Activated CD8-positive, alpha-beta memory T cell treated with anti-CD3 and anti-CD28 coated beads, Interleukin-2, amount 50 U/mL, for 1 hour (primary cell): ENCODE data around the gene BCAS1.

Experiments
- DNase-seq: peaks from one replicate; pipeline ENCODE4 v3.0.0-alpha.2; 2020; ENCODE audit errors: extremely low read depth

The BCAS1 gene

DNA sequence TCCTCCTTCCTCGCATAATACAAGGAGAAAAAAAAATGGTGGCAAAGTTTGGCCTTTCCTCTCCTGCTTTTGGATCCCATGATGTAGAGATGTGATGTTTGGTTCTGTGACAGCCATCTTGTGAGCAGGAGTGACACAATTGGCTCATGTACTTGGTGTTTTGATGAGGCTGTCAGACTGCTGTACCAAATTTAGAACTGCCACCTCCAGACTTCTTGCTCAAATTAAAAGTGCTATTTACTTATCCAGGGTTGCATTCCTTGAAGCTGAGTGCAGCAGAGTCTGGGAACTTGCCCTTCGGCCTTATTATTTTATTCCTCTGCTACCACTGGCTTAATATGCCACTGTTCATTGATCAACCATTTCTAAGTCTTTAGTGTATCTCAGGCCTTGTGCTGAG lies 21.9 kb downstream of the BCAS1 start:
- DNase-seq, result no peak

DNA sequence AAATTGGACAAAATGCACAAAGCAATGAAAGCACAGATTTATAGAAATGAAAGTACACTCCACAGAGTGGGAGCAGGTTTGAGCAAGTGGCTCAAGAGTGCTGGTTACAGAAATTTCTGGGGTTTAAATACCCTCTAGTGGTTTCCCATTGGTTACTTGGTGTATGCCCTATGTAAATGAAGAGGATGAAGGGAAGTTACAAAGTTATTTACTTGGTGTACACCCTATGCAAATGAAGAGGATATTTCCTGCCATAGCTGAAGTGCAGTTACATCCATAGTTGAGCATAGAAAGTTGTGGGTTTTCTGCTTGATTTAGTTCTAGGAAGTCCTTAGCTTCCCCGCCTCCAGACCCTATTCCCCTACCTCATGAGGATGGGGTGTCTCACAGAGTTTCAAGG lies 22.7 kb downstream of the BCAS1 start:
- no peak for DNase-seq

DNA sequence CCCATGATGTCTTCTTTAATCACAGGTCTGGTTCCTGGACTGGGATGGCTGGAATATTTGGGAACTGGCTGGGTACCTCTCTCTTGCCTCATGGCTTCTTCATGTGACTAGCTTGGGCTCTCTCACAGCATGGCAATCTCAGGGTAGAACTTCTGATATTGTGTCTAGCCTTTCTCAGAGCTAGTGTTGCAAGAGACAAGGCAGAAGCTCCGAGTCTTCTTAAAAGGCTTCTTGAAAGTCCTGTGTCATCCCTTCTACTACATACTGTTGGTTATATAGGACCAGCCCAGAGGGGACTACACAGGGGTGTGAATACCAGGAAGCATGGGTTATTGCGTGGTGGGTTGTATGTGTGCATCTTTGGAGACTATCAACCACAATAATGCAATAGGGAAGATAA lies 23.3 kb downstream of the BCAS1 start:
- DNase-seq, result no peak

DNA sequence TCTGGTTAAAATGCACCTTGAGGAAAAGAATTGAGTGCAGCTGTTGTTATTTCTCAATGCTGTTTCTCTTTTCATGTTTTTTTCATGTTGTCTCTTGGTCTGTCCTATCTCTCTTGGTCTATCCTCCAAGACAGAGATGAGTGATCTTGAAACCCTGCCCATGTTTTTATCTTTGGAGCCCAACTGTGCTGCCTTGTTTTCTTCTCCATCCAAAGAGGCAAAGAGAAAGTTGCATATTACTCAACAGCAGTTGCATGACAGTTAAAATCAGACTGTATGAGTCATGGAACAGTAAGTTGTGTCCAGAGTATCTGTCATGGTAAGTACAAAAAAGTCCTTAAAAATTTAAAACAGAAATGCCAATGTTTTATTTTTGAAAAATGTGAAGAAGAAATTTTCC lies 26.2 kb downstream of the BCAS1 start:
- no peak for DNase-seq

DNA sequence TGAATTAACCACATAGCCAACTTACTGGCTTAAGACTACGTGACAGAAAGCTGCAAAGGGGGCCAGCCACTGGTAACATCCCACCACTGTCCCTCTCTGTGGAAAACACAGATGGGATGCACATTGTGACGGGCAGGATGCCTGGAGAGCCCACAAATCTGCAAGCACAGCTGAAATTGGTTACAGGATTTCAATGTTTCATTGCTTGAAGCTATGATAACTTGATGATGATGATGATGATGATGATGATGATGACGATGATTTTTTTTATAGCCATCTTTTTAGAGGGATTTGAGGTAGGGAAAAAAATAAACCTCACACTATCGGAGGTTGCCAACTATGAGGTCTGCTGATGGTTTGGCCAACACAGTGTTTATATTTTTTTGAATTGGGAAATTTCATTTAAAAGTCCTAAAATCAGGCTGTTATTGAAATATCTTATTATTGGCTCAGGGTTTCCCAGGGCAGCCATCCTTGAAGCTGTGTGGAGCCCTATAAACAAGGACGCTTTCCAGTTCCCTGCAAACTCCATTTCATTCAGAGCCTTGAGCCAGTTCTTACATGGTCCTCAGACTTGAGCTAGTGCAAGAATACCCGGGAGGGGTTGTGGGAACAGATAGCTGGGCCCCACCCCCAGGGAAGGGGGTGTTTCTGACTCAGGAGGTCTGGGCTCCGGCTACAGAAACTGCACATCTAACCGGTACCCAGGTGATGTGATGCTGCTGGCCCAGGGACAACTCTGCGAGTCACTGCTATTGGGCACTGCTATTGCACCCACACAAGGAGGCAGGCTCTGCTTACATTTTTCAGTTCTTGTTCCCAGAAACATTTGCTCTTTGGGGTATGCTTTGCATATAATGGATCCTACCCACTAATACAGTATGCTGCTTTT lies 27.1 kb downstream of the BCAS1 start:
- no peak for DNase-seq

DNA sequence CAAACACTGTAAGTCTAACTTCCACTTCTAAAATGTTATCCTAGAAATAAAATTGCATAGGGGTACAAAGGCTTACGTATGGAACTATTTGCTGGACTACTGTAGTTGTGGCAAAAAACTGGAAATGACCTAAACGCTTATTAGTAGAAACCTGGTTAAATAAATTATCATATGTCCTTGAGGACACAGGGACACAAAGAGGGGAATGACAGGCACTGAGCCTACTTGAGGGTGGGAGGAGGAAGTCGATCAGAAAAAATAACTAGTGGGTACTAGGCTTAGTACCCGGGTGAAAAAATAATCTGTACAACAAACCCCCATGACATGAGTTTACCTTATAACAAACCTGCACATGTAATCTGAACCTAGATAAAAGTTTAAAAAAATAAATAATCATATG lies 28.4 kb downstream of the BCAS1 start:
- DNase-seq, result no peak

DNA sequence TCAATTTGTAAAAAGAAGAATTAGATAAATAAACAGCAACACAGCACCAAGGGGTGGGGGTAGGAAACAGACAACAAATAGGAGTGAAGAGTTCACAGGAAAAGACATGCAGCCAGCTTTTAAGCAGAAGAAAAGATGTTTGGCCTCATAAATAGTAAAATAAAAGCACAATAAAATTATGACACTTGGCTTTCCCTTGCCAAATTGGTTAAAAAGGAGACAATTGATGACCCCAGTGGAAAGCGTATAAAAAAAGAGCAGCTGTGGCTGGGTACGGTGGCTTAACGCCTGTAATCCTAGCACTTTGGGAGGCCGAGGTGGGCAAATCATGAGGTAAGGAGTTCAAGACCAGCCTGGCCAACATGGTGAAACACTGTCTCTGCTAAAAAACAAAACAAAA lies 29.1 kb downstream of the BCAS1 start:
- no peak for DNase-seq

DNA sequence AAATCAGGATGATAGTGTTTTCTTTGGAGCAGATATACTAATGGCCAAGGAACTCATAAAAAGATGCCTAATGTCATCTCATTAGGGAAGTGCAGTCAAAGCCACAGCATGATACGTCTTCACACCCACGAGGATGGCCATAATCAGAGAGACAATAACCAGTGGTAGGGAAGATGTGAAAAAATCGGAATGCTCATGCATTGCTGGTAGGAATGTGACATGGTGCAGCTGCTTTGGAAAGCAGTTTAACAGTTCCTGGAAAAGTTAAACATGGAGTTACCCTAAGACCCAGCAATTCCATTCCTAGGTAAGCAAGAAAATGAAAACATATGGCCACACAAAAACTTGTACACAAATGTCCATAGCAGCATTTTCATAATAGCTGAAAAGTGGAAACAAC lies 29.9 kb downstream of the BCAS1 start:
- no peak for DNase-seq

DNA sequence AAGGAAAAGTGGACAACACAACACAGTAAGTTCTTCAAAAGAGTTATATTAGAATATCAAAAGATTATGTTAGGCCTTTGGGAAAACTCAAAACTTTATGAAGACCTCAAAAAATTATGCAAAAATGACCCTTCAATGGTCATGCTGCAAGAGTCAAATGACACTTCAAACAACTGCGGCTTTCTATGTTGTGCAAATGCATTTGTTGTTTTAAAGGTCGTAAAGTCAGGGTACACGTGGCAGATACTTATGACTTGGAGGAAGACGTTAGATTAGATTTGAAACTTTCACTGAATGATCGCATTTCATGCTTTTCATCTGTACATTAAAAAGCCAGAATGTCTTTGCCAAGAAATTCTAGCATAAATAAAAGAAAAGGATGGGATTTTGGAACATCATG lies 31.4 kb downstream of the BCAS1 start:
- DNase-seq, result no peak

DNA sequence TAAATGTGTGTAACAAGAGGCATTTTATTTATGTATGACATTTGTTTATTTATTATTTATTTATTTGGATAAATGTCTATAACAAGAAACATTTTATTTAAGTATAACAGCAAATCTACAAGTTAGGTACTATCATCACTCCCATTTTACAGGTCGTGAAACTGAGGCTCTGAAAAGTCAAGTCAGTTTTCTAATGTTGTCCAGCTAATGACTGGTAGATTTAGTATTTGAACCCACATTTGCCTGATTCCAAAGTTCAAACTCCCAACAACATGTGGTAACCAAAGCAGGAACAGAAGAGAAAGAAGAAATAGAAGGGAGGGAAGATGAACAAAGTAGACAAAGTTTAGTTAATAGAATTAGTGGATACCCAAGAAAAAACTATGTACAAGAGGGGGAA lies 32.9 kb downstream of the BCAS1 start:
- no peak for DNase-seq

DNA sequence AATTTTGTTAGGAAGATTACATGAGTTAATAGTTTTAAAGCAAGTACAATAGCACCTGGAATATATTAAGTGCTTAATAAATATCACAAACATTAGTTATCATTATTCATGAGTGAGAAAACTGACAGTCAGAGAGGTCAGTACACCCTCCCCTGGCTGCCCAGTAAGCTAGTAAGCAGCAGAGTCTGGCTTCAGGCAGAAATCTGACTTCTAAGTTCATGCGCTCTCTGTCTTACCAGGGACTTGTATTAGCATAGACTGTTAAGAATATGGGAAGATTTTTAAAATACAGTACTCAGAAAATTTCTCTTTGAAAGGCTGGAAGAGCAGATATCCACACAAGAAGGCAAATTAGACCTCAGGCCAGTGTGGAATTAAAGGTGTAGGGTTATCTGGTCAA lies 40.8 kb downstream of the BCAS1 start:
- no peak for DNase-seq

DNA sequence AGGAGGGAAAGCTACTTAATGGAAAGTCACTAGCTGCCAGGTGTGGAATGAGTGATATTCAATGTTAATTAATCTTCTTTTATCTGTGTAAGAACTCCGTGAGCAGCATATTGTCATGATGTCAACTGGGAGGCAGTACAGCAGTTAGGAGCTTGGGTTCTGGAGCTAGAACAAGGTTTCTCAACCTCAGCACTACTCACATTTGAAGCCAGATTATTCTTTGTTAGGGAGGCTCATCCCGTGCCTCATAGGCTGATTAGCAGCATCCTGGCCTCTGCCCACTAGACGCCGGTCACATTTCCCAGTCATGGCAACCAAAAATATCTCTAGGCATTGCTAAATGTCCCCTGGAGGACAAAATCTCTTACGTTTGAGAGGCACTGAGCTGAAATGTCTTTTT lies 41.2 kb downstream of the BCAS1 start:
- DNase-seq, result no peak

DNA sequence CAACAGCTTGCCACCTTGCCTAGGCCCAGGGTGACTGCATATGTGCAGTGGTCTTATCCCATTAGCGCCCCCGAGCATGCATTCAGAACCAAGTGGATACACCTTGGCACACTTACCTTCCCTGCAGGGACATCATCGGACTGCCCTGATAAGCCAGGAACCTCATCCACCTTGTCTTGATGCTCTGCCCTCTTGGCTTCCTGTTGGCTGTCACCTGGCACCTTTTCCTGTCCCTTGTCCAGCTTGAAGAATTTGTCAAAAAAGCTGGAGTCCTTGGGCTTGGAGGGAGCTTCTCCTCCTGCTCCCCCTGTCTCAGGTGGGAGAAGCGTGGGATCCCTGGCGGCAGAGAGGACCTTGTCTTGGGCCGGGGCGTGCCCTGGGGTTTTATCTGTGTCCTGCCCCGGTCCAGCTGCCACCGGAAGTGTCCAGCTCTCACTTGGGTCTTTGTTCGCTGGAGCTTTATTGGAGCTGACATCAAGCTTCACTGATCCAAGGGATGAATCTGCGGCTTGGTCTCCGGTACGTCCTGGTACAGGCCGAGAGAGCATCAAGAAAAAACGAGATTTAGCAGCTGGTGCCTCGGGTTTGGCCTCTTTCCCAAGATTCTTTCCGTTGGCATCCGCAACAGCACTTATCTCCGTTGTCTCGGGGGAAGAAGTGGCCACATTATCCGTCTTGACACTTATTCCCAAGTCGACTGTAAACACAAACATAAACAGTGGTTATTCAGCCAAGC lies 42.0 kb downstream of the BCAS1 start:
- DNase-seq, result no peak

DNA sequence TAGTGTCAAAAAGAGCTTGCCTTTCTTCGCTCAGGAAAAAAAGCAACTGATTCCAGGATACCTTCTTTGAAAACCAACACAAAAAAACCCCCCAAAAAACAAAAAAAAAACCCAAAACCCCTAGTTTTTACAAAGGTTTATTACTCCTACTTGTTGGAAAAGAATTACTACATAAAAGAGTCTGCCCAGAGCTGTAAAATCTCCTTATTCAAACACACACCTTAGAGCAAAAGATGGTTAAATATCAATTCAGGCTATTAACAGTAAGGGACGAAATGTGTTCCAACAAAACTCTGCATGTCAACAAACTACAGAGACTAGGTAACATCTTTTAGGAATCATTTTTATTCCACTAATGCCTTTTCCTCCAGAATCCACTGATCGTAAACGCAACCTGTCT lies 42.7 kb downstream of the BCAS1 start:
- DNase-seq, result no peak

DNA sequence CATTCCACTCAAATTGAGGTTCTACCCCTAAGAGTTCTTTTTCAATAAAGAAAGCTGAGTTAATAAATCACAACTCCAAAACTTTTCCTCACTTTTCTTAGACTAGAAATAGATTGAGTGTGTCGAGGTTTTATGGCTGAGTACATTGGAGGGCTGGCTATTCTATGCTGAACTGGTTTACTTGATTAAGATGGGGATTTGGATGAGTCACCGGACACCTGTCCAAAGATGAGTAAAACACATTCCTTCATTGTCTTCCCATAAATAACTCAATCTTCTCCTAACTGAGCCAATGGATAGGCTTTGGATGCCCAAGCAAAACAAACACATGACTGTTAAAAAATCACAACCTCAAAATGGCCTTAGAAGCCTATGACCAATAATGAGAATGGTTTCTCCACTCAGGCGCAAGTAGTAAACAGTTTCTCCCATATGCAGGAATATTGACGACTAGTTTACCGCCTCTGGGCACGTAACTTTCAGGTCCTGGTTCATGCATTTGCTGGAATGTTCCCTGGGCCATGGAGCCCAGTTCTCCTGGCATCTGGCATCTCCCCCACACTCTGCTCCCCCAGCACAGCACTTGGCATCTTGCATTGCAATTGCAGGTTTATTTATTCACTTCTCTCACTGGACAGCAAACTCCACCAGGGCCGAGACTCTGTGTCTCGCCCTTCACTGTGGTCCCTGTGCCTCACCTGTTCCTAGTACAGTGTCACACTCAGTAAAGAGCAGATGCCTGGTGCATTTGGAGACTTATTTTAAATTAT lies 43.9 kb downstream of the BCAS1 start:
- DNase-seq, result no peak

DNA sequence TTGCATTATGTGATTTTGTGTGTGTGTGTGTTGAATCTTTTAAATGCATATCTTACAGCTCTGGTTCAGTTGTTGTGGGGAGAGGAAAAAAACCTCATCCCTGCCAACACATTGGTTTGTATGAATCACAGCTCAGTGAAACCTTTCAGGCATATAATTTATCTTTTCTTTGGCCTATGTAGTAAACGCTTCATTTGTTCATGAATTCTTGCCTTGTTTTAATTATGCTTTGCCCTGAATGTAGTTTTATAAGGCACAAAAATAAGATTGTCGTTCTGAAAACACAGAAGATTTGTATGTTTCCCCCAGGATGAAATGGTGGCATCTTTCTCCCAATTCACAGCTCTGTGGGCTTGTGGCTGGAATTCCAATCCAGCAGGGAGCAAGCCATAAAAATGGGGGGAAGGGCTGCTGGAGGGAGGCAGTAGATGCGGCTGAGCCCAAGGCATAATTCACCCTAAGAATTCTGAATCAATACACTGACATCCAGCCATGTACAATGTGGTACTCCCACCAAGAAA lies 45.1 kb downstream of the BCAS1 start:
- no peak for DNase-seq

DNA sequence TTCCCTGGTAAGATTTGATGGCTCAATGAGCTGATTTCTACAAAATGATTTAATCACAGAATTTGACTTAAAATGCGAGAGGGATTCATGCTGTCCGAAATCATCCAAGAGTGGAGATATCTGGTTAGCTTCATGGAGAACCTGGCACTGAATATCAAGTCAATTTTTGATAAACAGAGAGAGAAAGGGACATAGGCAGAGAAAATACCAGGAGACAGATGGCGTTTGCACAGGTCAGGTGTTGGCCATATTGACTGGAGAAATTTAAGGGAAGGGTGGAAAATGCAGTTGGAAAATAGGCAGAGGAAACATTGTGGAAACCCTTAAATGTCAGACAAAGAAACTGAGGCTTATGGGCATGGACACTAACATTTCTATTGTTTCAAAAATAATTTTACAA lies 47.0 kb downstream of the BCAS1 start:
- no peak for DNase-seq

DNA sequence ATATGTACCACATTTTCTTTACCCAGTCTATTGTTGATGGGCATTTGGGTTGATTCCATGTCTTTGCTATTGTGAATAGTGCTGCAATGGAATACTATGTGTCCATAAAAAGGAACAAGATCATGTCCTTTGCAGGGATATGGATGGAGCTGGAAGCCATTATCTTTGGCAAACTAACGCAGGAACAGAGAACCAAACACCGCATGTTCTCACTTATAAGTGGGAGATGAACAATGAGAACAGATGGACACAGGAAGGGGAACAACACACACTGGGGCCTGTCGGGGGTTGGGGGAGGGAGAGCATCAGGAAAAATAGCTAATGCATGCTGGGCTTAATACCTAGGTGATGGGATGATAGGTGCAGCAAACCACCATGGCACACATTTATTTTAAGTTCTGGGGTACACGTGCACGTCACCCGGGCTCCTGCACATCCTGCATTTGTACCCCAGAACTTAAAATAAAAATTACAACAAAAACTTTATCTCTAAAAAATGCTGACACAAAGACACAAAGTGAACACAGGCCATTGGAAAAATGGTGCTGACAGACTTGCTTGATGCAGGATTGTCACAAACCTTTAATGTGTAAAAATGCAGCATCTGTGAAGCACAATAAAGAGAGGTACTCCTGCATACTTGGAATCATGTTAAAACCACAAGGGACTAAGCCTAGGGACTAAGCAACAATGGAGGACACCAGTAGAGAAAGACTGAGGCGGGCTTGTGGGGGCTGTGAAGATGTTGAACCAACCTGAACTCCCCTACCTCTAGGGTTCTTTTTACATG lies 48.8 kb downstream of the BCAS1 start:
- DNase-seq, result no peak

DNA sequence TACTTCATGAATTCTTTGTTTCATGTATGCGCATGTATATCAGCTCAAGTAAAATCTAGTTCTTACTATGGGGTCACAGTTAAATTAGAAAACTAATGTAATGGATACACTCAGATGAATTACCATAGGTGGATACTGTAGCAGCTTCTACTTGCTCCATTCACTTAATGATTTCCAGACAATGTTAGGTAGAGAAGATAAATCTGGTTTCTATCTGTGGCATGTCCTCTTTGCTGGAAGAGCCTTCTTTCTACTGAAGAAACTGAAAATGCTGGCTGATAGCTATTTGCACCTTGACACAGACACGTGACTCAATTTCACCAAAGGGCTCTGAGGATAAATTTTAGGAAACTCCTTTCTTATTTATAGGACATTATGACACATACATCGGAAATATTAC lies 49.5 kb downstream of the BCAS1 start:
- DNase-seq, result no peak

DNA sequence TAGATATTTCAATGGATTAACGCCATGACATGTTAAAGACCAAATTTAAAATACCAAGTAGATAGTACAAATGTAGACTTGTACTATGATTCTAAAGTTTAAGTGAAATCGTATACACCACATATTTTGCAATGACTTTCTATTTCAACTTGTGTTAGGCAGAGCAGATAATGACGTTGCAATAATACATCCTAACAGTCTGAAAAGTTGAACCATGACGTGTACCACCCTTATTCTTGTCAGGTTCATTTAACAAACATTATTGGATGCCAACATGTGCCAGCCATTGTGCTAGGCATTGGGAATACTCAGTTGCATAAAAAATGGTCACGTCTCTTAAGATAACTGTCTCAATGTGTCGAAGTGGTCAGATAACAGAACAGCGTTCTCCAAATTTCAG lies 50.0 kb downstream of the BCAS1 start:
- DNase-seq, result no peak

DNA sequence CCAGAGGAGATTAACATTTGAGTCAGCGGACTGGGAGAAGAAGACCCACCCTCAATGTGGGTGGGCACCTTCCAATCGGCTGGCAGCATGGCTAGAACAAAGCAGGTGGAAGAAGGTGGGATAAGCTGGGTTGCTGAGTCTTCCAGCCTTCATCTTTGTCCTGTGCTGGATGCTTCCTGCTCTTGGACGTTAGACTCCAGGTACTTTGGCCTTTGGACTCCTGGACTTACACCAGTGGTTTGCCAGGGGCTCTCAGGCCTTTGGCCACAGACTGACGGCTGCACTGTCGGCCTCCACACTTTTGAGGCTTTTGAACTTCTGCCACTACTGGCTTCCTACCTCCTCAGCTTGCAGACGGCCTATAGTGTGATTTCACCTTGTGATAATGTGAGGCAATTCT lies 50.8 kb downstream of the BCAS1 start:
- no peak for DNase-seq

DNA sequence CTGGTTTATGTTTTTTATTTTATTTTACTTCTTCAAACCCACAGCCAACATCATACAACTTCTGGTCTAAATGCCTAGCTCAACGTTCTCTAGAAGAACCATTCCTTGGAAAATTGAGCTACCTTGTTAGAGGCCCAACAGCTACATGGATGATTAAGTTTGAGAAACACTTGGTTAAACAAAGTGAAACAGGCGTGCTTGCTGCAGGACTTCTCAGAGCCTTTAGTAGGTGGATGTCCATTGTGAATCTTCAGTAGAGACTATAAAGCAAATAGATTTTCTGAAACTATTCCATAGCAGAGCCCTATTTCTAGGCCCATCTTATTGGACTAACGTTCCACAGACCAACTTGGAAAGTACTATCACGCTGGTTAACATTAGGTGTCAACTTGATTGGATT lies 51.3 kb downstream of the BCAS1 start:
- DNase-seq, result no peak
